BE2C (cell line): ENCODE data around the gene COL6A5.
"Not testable (repeated sequence)": the region's sequence is repeated elsewhere in the genome, so short reads cannot be mapped to it uniquely, and the experiment has no call there.

Experiments
- DNase-seq: peaks from one replicate; pipeline ENCODE4 v3.0.0-alpha.2; 2020
- H3K27me3 ChIP-seq: fragments of 250-450 bp; sonication (Bioruptor Pico); 2 replicates; pipeline ENCODE4 v1.5.1; 2020; ENCODE audit warnings: mild to moderate bottlenecking
- H3K36me3 ChIP-seq: fragments of 250-450 bp; sonication (Bioruptor Pico); 2 replicates; pipeline ENCODE4 v1.5.1; 2020; ENCODE audit warnings: mild to moderate bottlenecking
- H3K4me1 ChIP-seq: fragments of 250-450 bp; sonication (Bioruptor Pico); 2 replicates; pipeline ENCODE4 v1.5.1; 2020
- H3K4me3 ChIP-seq: 2 replicates; pipeline ENCODE4 v1.5.1; 2011; ENCODE audit warnings: low read depth, low read length
- H3K9me3 ChIP-seq: fragments of 250-450 bp; sonication (Bioruptor Pico); 2 replicates; pipeline ENCODE4 v1.5.1; 2020
- CTCF ChIP-seq: IDR thresholded peaks from 2 replicates; pipeline ENCODE4 v1.5.1; 2012; ENCODE audit warnings: mild to moderate bottlenecking, low read depth, low read length

COL6A5 gene

GRCh38 chr3:130316169-130316568, 29.3 kb upstream of the COL6A5 start:
- H3K36me3 ChIP-seq: no peaks in the 10 kb centered on the region
- H3K9me3 ChIP-seq: no peaks in the 10 kb centered on the region
- H3K4me1 ChIP-seq: no peaks in the 10 kb centered on the region
- DNase-seq: no peak
- H3K4me3 ChIP-seq: no peak overlapping the region
- no peaks in the 10 kb centered on the region for H3K27me3 ChIP-seq
- no peak for TF ChIP-seq CTCF

GRCh38 chr3:130323503-130323902, 22.0 kb upstream of the COL6A5 start:
- no peaks in the 10 kb centered on the region for H3K9me3 ChIP-seq
- H3K36me3 ChIP-seq: no peaks in the 10 kb centered on the region
- no peaks in the 10 kb centered on the region for H3K4me1 ChIP-seq
- no peak overlapping the region for H3K4me3 ChIP-seq
- no peak for DNase-seq
- H3K27me3 ChIP-seq: no peaks in the 10 kb centered on the region
- no peak for TF ChIP-seq CTCF

- DNase-seq: no peak
- Histone ChIP-seq H3K4me3 (no peak overlapping the region), H3K36me3 (no peaks in the 10 kb centered on the region), H3K4me1 (no peaks in the 10 kb centered on the region), H3K9me3 (no peaks in the 10 kb centered on the region), H3K27me3 (peaks cover 9% of the 10 kb centered on the region)
- no peak for TF ChIP-seq CTCF
Measured at GRCh38 chr3:130340766-130341165, 4.7 kb upstream of the COL6A5 start.

GRCh38 chr3:130341388-130341787, 4.1 kb upstream of the COL6A5 start:
- no peak for DNase-seq
- Histone ChIP-seq H3K36me3 (no peaks in the 10 kb centered on the region), H3K27me3 (peaks cover 15% of the 10 kb centered on the region), H3K4me1 (no peaks in the 10 kb centered on the region), H3K4me3 (no peak overlapping the region), H3K9me3 (no peaks in the 10 kb centered on the region)
- TF ChIP-seq CTCF: no peak

- no peaks in the 10 kb centered on the region for H3K9me3 ChIP-seq
- peaks cover 20% of the 10 kb centered on the region for H3K27me3 ChIP-seq
- DNase-seq: no peak
- H3K36me3 ChIP-seq: no peaks in the 10 kb centered on the region
- no peaks in the 10 kb centered on the region for H3K4me1 ChIP-seq
- TF ChIP-seq CTCF: no peak
- no peak overlapping the region for H3K4me3 ChIP-seq
Measured at GRCh38 chr3:130341882-130342281, 3.6 kb upstream of the COL6A5 start.

GRCh38 chr3:130342821-130343661, 2.4 kb upstream of the COL6A5 start:
- Histone ChIP-seq H3K36me3 (no peaks in the 10 kb centered on the region), H3K27me3 (peaks cover 22% of the 10 kb centered on the region), H3K9me3 (no peaks in the 10 kb centered on the region), H3K4me3 (no peak overlapping the region), H3K4me1 (no peaks in the 10 kb centered on the region)
- no peak for DNase-seq
- no peak for TF ChIP-seq CTCF

- not testable (repeated sequence) for H3K4me1 ChIP-seq, DNase-seq, H3K36me3 ChIP-seq, H3K9me3 ChIP-seq, H3K4me3 ChIP-seq
- peaks cover 22% of the 10 kb centered on the region for H3K27me3 ChIP-seq
Measured at GRCh38 chr3:130348258-130348657, 2.8 kb downstream of the COL6A5 start.
